ENCODE data around the gene GIGYF2. TPM values are rescaled to one million over a fixed set of nuclear protein-coding genes. Genes with fewer than 3 reads are reported as not detected.

The GIGYF2 gene
- total RNA-seq, 4 donors from 2014 or later: 62.6 to 88.3 (median 67.7) TPM

DNA sequence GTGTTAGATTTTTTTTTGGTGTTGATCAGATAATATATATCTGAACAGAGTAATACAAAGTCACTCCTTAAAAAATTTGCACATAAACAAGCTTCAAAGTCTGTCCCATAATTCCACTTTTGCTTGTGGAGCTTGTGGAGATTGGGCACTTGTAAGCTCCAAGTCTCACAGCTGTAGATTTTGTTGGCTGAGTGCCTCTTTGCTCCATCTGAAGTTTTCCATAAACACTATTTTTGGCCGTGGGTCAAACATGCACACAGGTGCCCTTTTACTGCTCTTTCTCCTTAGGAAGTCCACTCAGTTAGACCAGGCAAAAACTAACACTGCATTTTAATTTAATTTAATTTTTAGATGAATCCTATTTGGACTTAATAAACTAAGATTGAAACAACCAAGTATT is 82.8 kb downstream of the GIGYF2 start:
- TF ChIP-seq, protein P1, sequence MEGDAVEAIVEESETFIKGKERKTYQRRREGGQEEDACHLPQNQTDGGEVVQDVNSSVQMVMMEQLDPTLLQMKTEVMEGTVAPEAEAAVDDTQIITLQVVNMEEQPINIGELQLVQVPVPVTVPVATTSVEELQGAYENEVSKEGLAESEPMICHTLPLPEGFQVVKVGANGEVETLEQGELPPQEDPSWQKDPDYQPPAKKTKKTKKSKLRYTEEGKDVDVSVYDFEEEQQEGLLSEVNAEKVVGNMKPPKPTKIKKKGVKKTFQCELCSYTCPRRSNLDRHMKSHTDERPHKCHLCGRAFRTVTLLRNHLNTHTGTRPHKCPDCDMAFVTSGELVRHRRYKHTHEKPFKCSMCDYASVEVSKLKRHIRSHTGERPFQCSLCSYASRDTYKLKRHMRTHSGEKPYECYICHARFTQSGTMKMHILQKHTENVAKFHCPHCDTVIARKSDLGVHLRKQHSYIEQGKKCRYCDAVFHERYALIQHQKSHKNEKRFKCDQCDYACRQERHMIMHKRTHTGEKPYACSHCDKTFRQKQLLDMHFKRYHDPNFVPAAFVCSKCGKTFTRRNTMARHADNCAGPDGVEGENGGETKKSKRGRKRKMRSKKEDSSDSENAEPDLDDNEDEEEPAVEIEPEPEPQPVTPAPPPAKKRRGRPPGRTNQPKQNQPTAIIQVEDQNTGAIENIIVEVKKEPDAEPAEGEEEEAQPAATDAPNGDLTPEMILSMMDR (IDR thresholded peaks at IDR 0.05): no peak
- TF ChIP-seq EP300 (IDR thresholded peaks at IDR 0.05) (no peak), POLR2AphosphoS5 (IDR thresholded peaks at IDR 0.05) (no peak), POLR2A (IDR thresholded peaks at IDR 0.05) (no peak)
- Histone ChIP-seq H3K36me3 (peaks cover 0 to 5% of the 10 kb centered on the region in 2 donors), H3K4me3 (no peak overlapping the region), H3K27ac (peak overlapping the region in 1 of 4 donors; percentile 36), H3K4me1 (peaks cover 0 to 24% (median 8%) of the 10 kb centered on the region in 3 donors), H3K27me3 (no peaks in the 10 kb centered on the region), H3K9me3 (no peaks in the 10 kb centered on the region)
- 13 to 36% methylated on average over 1 of the region's 1 CpG for WGBS, 2 donors (ENCODE audit: low coverage in 1 of 2)
- no peak for ATAC-seq

DNA sequence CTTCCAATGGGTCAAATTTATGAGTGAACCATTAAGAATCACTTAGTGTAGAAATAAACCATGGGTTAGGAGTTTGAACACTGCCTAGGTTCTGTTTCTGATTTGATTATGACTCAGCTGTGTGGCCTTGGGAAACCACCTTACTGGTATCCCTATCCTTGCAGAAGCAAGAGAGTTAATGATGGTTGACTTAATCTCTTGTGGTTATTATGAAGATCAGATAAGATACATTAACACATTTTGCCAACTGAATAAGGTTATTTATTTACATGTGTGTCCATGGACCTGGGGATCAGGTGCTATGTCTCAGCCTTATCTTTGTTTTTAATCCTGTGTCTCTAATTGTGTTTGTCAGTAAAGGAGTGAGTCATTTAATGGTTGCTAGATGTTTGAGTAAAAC is 84.6 kb downstream of the GIGYF2 start:
- Histone ChIP-seq H3K4me3 (no peak overlapping the region), H3K4me1 (peaks cover 0 to 20% (median 8%) of the 10 kb centered on the region in 3 donors), H3K9me3 (no peaks in the 10 kb centered on the region), H3K36me3 (peaks cover 0 to 11% of the 10 kb centered on the region in 2 donors), H3K27me3 (no peaks in the 10 kb centered on the region), H3K27ac (no peak overlapping the region)
- ATAC-seq: no peak
- TF ChIP-seq POLR2AphosphoS5 (IDR thresholded peaks at IDR 0.05): no peak
- TF ChIP-seq, protein P1 (IDR thresholded peaks at IDR 0.05): no peak
- TF ChIP-seq EP300 (IDR thresholded peaks at IDR 0.05): no peak
- TF ChIP-seq POLR2A (IDR thresholded peaks at IDR 0.05): no peak

DNA sequence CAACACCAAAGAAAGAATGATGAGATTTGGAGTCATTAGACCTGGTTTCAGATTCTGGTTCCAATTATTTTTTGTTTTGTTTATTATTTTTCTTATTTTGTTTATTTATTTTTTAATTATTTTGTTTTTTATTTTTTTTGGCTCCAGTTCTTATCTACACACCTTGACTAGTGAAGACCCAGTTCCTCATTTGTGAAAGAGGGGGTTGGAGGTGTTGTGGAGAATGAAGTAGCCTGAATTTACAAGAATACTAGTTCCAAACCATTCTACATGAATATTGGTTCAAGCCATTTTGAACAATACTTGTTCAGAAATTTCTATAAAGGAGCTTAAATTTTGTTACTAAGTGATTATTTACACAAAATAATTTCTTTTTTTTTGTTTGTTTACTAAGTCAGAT is 86.1 kb downstream of the GIGYF2 start:
- Histone ChIP-seq H3K36me3 (peaks cover 0 to 25% of the 10 kb centered on the region in 2 donors), H3K27me3 (no peaks in the 10 kb centered on the region), H3K27ac (no peak overlapping the region), H3K4me3 (no peak overlapping the region), H3K9me3 (no peaks in the 10 kb centered on the region), H3K4me1 (peaks cover 0 to 20% (median 8%) of the 10 kb centered on the region in 3 donors)
- no peak for ATAC-seq
- TF ChIP-seq, protein P1 (IDR thresholded peaks at IDR 0.05): no peak
- no peak for TF ChIP-seq EP300 (IDR thresholded peaks at IDR 0.05)

DNA sequence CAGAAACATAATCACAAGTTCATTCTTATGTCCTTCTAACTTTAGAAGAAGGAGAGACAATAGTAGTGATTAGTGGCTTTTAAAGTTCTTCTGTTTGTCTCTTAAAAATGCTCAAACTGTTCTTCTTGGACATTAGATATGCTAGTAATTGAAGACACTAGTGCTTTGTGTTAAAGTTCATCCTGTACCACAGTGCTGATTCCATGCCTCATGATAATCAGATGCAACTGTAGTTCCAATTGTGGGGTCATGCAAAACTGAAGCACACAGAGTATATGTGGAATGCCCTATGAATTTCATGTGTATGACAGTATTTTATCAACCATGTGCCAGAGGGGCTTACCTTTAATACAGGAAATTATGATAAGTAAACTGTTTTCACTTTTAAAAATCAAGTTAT is 90.7 kb downstream of the GIGYF2 start:
- no peak overlapping the region for H3K4me3 ChIP-seq
- no peak overlapping the region for H3K27ac ChIP-seq
- H3K4me1 ChIP-seq: no peaks in the 10 kb centered on the region
- ATAC-seq: no peak
- no peak for TF ChIP-seq POLR2AphosphoS5 (IDR thresholded peaks at IDR 0.05)
- TF ChIP-seq EP300 (IDR thresholded peaks at IDR 0.05): no peak
- TF ChIP-seq, protein P1 (IDR thresholded peaks at IDR 0.05): no peak
- no peak for TF ChIP-seq POLR2A (IDR thresholded peaks at IDR 0.05)
- H3K9me3 ChIP-seq: no peaks in the 10 kb centered on the region
- peaks cover 10 to 66% of the 10 kb centered on the region in 2 donors for H3K36me3 ChIP-seq
- no peaks in the 10 kb centered on the region for H3K27me3 ChIP-seq

DNA sequence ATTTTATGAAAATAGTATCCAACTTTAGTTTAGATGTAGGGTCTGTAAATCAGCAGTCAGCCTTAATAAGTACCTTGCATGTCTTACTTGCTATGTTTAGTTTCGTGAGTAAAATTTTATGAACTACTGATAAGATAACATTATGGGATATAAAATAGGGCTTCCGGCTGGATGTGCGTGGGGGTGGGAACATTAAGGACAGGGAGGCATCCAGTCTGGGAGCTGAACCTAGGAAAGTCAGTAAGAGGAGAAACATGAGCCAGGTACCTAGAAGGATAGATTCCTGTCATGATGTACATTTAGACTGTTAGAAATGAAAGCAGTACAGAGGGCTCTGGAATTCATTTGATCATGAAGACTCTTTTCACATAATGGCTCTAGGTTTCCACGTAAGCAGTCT is 92.0 kb downstream of the GIGYF2 start:
- ATAC-seq: no peak
- 78 to 91% methylated on average over 4 of the region's 4 CpGs for WGBS, 2 donors (ENCODE audit: low coverage in 1 of 2)
- Histone ChIP-seq H3K9me3 (no peaks in the 10 kb centered on the region), H3K4me1 (no peaks in the 10 kb centered on the region), H3K27me3 (no peaks in the 10 kb centered on the region), H3K4me3 (no peak overlapping the region), H3K27ac (no peak overlapping the region), H3K36me3 (peaks cover 10 to 79% of the 10 kb centered on the region in 2 donors)
- TF ChIP-seq, protein P1 (IDR thresholded peaks at IDR 0.05): no peak
- TF ChIP-seq POLR2AphosphoS5 (IDR thresholded peaks at IDR 0.05): no peak
- TF ChIP-seq EP300 (IDR thresholded peaks at IDR 0.05): no peak
- TF ChIP-seq POLR2A (IDR thresholded peaks at IDR 0.05): no peak

Measured in gastroesophageal sphincter (tissue), 4 donors.